Activated CD8-positive, alpha-beta memory T cell treated with anti-CD3 and anti-CD28 coated beads, Interleukin-2, amount 50 U/mL, for 4 hours (primary cell): Measurements from ENCODE around the gene CALU.

Experiments
- DNase-seq: peaks from one replicate; pipeline ENCODE4 v3.0.0-alpha.2; 2020

Gene CALU

DNA sequence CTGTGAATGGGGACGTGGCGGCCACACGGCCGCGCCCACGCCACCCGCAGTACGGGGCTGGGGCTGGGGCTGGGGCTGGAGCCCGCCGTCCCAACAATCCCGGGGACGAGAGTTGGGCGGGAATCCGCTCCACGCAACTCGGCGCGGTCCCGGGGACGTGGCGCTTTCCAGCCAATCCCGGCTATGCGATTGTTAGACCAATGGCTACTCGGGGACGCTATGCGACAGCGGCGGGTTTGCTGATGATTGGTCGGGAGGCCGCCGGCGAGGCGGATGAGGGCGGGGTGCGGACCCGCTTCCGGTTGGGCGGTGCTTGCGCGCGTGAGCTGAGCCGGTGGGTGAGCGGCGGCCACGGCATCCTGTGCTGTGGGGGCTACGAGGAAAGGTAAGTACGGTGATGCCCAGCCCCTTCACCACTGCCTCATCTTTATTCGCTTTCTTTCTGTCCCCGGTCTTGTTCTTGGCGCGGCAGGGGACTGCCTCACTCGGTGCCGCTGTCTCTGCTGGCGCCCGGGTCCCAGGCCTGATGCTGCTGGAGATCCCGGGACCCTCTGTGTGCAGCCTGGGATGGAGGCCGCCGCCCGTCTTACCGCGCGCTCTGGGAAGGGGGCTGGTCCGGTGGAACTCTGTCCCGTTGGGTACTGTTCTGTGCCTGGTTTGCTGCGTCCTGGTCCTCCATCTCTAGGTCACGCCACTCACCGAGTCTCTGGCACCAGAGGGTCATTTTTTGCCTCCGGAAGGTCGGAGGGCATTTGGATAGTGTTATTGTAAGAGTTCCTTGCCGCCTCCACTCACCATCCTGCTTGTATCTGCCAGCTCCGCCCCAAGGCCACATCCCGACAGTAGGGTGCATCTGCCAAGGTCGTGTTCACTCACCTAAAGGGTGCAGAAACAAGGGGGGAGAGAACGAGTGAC lies at the start of gene CALU:
CALU (plus strand) TSS at position 312 of the 915 bp plus-strand sequence. CDS start 9,225 bp downstream, outside the sequence.
- DNase-seq, result peak; percentile 93

DNA sequence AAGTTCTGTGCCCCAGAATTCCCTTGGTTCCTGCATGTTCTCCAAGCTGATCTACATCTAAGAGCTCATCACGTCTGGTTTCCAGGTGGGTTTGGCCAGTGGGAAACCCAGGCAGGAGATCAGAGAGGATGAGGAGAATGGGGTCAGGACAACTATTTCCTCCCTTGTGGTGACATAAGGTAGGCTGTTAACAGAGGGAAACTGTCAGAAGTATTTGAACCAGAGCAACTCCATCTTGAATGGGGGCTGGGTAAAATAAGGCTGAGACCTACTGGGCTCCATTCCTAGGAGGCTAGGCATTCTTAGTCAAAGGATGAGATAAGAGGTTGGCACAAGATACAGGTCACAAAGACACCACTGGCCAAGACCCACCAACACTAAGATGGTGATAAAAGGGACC lies 47.9 kb upstream of the CALU start:
- no peak for DNase-seq

DNA sequence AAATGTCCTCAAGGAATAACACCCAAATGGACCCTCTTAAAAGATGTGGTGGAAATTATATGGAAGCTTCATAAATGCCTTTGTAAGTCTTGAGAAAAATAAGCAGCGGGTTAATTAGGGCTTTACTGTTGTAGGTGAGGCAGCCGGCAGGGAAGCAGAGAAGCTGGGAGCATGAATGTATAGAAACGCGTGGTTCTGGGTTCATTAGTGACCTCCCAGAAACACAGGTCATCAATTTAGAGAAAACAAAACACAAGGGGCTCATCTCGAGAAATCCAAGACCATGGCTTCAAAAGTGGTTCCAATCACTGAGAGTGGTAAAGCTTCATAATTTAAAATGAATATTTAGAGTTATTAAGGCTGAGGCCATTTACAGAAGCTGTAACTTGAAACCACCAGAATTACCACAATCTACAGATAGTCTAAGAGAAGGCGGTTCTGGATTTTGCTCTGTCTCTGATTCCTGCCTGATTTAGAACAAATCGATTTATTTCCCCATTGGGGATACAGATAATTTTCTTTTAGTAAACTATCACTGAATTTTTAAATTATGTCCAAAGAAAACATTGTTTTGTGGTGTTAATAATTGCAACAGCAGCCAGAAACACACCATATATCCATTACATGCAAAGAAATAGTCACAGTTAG lies 46.4 kb upstream of the CALU start:
- DNase-seq, result no peak

DNA sequence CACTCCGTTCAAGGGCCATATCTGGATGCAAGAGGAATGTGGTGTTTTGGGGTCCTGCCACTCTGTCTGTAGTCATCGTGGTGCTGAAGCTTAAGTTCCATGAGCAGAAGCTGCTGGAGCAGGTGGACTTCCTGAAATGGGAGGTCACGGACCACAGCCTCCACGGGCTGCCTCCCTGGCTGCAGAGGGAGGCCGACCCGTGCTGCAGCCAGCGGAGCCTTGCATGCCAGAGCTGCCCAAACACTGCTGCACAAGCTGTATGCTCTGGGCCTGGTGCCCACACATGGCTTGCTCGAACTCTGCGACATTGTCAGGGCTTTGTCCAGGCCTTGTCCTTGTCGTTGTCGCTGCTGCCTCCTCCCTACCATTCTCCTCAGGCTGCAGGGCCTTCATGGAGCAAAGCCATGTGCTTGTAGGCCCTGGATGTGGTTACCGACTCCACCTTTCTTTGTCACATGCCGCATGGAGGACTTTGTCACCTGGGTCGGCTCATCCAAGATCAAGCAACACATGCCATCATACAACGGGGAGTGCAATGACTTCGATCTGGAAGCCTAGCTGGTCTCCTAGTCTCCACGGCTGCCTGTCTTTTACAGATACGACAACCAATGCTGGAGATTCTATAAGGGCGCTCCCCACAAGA lies 45.7 kb upstream of the CALU start:
- DNase-seq, result no peak

DNA sequence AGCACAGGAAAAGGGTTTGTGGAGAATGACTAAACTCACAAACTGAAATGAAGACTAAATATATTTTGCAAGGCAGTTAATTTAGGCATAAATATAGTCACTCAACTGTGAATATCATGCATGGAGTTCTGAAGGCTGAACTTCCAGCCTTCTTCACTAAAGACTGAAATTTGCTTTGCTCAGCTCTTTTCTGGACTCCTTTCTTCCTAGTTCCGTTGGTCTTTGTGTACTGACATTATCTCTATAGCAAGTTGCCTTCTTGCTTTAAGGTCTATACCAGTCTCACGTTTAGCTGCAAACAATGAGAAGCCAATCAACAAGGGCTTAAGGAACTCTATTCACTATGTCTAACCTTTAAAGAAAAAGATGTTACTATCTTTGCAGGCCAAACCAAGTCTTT lies 44.4 kb upstream of the CALU start:
- DNase-seq, result no peak

DNA sequence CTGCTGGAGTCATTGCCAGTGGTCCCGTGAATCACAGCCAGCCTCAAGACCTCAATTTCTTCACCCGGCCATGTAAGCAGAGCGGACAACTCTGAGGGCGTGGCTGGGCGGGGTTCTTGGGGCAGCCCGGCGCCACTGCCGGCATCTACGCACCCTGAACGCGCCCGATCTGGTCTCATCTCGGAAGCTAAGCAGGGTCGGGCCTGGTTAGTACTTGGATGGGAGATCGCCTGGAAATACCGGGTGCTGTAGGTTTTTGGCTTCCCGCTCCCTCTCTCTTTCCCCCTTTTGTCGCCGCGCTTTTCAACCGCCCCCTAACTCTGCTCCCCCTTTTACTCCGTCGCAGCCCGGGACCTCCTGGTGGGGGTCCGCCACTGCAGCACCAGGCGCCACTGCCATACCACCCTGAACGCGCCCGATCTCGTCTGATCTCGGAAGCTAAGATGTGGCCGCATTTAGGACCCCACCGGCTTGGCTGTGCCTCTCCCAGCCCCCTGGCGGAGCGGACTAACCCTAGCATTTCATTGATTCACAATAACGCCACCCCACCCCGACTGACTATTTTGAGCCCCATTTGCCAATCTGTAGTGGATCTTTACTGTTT lies 41.8 kb upstream of the CALU start:
- peak; percentile 24 for DNase-seq

DNA sequence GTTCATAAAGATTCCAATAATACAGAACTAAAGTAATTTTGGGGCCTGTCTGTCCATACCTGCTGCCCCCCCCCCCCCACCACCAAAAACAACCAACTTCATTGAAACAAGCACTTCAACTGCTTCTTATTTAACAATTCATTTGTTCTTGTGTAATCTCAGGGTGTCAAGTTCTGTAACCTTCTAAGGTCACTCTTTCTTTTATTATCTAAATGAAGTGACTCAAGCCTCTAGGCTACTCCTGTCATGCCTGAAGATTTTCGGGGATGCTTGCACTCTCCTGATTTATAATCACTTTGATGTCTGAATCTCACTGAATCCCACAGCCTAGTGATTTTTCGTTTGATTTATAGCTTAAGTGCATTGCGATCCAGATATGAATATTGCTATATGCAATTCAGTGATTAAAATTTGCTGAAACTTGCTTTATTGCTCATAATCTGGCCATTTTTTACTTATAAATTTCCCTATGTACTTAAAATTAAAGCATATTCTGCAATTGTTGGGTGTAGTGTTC lies 39.9 kb upstream of the CALU start:
- DNase-seq, result no peak

DNA sequence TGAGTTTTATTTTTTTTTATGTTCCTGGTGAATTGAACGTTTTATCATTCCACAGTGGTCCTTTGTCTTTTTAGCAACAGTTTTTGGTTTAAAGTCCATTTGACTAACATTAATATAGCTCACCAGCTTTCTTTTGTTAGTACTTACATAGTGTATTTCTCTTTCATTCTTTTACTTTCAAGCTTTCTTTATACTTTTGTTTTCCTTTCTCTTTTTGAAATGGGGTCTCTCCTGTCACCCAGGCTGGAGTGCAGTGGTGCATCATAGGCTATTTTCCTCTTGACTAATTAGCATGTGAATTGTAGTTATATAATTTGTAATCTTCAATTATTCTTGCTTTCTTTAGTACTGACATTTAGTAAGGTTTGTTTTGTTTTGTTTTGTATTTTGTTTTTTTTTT lies 39.3 kb upstream of the CALU start:
- DNase-seq, result no peak

DNA sequence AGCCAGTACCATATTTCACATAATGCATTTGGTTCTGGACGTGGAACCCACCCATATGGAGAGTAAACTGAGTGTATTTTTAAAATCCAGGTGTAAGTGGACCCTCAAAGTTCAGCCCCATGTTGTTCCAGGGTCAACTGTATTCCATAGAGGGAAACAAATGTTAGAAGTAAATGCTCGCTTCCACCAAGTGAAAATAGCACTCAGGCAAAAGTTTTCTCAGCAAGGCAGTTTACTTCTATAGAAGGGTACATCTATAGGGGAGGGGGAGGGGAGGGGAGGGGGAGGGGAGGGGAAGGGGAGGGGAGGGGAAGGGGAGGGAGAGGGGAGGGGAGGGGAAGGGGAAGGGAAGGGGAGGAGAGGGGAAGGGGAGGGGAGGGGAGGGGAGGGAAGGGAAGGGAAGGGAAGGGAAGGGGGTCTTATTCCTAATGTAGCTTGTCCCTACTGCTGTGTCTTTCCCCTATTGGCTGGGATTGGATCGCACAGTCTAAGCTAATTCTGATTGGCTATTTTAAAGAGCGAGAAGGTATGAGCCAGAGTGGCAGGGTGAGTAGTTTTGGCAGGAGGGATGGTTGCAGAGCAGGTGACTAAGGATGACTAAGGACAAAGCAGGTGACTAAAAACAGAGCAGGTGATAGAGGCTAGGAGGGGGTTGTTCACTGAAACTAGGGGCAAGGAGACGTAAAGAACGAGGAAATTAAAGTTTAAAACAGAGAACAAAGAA lies 37.9 kb upstream of the CALU start:
- no peak for DNase-seq

DNA sequence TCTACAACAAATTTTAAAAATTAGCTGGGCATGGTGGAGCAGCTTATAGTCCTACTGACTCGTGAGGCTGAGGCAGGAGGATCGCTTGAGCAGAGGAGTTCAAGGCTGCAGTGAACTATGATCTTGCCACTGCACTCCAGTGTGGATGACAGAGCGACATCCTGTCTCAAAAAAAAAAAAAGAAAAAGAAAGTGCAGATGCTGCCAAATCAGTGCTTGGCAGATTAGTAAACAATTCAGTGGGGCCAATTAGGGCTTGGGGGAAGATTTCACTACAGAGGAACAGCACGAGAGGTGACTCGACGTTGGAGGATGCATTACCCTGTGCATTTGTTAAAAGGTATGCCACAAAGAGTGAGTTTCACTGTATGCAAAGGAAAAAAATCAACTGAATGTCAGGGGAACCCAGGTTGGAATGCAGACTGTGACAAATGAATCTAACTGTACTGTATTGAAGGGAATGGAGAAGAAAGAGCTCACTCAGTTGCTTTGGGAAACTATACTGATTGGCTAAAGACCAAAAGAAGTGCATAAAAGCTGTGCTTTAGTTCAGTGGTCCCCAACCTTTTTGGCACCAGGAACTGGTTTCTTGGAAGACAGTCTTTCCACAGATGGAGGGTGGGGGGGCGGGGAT lies 35.4 kb upstream of the CALU start:
- no peak for DNase-seq

DNA sequence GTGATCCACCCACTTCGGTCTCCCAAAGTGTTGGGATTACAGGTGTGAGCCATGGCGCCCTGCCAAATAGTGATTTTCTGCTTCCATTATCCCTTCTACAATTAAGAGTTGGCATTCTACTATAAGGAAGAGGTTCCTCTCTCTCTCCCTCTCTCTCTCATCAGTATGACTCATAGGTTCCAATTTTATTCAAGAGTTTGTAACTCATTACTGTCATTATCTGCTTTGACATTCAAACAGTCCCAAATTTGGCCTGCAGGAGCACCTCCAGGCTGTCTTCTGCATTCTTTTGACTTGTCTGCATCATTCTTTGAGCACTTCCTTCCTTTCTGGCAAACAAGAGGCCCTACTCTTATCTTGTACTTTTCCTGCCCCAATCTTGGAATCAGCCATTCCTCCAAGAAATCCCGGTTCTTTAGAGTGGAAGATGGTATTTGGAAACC lies 33.2 kb upstream of the CALU start:
- DNase-seq, result no peak

DNA sequence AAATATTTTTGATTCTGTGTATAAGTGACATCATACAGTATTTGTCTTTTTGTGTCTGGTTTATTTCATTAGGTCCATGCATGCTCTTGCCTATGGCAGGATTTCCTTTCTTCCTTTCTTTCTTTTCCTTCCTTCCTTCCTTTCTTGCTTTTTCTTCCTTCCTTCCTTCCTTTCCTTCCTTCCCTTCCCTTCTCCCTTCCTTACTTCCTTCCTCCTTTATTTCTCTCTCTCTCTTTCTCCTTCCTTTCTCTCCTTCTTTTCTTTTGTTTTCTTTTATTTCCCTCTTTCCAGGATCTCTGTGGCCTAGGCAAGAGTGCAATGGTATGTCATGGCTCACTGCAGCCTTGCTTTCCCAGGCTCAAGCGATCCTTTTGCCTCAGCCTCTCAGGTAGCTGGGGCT lies 31.4 kb upstream of the CALU start:
- DNase-seq, result no peak

DNA sequence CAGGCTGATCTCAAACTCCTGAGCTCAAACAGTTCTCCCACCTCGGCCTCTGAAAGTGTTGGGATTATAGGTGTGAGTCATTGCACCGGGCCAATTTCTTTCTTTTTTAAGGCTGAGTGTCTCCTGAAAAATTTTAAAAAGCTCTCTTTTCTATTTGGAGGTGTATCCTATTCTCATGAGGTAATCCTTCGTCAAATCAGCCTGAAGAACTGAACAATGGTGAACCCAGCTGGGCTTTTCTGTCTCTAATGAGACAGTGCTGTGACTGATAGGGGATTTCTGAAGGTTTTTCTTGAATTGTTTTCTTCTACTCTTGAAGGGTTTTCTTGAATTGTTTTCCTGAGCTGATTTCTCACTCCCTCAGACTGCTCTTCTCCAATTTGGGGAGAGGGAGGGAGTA lies 30.9 kb upstream of the CALU start:
- DNase-seq, result no peak

DNA sequence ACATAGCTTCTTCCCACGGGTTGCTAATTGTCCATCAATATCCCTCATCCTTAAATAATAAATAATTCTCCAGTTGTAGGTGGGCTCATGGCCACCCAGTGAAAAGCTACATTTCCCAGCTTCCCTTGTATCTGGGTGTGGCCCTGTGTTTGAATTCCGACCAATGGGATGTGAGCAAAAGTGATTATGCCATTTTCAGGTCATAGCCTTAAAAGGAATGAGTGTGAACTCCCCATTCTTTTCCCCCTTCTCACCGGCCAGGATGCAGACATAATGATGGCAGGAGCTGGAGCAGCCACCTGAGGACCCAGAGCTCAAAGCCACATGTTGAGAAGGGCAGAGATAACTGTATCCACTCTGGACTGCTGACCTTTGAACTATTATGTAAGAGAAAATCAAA lies 30.3 kb upstream of the CALU start:
- no peak for DNase-seq

DNA sequence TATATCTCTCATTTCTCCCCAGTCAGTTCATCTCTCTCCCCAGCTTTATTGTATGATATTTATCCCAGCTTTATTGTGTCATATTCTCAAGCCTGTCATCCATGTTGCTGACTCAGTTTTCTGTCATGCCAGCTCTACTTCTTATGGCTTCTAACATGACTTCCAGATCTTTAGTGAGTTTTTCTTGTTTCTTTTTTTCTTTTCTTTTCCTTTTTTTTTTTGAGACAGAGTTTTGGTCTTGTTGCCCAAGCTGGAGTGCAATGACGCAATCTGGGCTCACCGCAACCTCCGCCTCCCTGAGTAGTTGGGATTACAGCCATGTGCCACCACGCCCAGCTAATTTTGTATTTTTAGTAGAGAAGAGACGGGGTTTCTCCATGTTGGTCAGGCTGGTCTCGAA lies 28.7 kb upstream of the CALU start:
- no peak for DNase-seq

DNA sequence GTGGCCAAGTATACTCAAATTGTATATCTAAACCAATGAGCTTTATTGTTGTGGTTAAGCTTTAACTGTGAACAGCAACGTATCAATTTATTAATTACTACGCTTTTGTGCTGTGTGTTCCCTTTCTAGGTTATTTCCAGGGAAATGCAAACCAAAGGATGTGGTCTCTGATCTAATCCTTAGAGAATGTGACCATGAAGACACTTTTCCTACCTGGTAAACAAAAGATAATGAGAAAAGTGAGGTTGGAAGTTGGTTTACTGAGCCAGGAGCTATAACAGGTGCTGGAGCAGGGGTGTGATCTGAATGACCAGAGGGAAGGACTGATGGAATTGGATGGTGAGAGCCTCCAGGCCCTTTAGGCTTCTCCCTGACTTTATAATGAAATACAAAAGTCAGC lies 25.4 kb upstream of the CALU start:
- no peak for DNase-seq

DNA sequence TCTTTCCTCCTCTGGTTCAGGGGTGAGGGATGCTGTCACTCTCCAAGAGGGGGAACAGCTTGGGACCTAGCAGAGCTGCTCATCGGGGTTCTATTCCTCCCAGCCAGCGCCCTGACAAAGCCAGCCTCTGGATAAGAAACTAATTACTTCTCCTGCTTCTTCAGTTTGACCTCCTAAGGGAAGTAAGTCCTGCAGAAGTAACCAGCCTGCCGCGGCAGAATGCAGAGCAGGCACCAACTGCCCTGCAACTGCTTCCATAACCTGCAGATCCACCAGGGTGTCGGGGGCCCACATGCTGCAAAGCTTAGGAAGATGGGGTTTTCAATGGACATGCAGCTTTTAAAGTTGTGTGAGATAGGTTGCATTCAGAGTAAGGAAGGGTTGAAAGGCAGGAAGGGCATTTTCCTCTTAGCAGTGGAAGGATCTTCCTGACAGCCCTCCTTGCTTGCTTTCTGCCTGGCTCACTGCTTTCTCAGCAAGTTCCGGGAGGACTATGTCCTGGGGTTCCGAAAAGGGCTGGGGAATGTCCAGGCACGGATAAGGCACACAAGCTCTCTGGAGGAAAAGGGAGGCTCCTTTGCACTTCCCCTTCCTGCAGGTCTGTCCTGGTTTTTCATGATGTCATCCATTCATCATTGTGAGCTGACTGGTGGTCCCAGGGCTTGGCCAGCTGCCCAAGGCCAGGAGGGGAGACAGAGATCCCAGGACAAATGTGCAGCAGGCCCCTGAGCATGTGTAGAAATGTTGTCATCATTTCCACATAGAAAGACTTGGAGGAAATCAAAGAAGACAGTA lies 24.3 kb upstream of the CALU start:
- DNase-seq, result no peak

DNA sequence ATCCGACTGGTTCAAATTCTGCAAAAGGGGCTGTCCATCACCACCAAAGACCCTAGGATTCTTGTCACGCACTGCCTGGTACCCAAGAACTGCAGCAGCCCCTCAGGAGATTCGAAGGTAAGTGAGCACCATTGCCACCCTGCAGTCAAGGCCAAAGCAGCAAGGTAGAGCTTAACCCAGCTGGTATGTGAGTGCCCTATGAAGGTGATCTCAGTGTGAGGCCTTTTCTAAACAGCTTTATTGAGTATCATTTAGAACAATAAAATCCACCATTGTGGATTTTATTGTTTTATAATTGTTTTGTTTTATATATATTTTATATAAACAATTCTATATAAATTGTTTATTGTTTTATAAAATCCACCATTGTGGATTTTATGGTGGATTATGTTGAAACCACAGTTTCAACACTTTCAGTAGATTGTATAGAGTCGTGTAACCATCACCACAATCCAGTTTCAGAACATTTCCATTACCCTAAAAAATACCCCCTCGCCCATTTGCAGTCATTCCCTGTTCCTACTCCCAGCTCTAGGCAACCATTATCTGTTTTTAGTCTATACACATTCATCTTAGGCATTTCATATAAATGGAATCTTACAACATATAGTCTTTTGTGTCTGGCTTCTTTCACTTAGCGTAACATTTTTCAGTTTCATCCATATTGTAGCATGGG lies 20.1 kb upstream of the CALU start:
- DNase-seq, result no peak

DNA sequence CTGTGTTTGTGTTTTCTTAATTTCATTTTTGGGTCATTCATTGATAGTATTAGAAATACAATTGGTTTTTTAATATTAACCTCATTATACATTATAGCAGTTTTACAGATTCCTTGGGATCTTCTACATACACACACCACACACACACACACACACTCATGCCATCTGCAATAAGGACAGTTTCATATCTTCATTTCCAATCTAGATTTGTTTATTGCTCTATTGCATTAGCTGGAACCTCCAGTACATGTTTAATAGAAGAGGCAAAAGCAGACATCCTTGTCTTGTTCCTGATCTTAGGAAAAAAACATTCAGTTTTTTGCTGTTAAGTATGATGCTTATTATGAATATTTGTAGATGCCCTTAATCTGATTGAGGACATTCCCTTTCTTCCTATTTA lies 17.8 kb upstream of the CALU start:
- no peak for DNase-seq

DNA sequence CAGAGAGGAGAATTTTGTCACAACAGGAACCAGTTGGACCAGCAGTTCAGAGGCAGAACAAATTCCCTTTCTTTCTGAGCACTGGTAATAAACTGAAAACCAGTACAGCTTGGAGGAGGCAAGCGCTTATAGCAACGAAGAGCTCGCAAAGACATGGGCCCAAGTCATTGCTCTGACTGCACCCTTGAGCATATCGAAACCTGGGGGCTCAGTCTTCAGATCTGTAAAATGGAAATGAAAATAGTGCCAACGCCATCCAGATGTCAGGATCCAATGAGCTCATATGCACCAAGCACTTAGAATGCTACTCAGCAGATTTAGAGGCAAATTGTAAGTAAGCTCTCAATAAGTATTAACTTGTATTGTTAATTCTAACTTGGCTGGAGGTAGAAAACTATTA lies 14.4 kb upstream of the CALU start:
- DNase-seq, result no peak

DNA sequence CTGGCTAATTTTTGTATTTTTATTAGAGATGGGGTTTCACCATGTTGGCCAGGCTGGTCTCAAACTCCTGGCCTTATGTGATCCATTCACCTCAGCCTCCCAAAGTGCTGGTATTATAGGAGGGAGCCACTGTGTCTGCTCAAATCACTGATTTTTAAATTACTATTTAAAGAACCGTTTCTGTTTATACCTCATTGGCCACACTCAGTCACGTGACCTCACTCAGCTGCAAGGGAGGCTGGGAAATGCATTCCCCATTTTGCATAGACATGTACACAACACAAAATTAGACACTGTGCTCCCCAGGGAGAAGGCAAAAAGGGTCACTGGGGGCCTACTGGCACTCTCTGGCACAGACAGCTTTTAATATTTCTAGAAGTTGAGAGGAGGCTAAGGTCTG lies 13.6 kb upstream of the CALU start:
- DNase-seq, result no peak
